HG02885 (cell line): ENCODE results near the gene EYA4.
A peak's percentile ranks its signal among the peaks of the same experiment; 100 is the strongest.

Experiments
- ATAC-seq: cut with Tn5 transposase; IDR thresholded peaks from one replicate; pipeline ENCODE4 v1.9.1; 2021; ENCODE audit warnings: mild to moderate bottlenecking; ENCODE audit not compliant: unreplicated experiment, poor library complexity

EYA4 gene

GRCh38 chr6:133286765-133287164, 45.6 kb downstream of the EYA4 start:
- peak; percentile 49 for ATAC-seq

- ATAC-seq = no peak
These were observed 47.5 kb downstream of the EYA4 start for GRCh38 chr6:133288662-133289061.

- ATAC-seq = no peak
These were observed 48.7 kb downstream of the EYA4 start for GRCh38 chr6:133289733-133290306.

- no peak for ATAC-seq
These were observed 49.8 kb downstream of the EYA4 start for GRCh38 chr6:133290930-133291329.

GRCh38 chr6:133291671-133292070, 50.5 kb downstream of the EYA4 start:
- ATAC-seq = no peak

GRCh38 chr6:133297657-133298056, 56.5 kb downstream of the EYA4 start:
- ATAC-seq = no peak

- ATAC-seq = no peak
These were observed 57.2 kb downstream of the EYA4 start for GRCh38 chr6:133298335-133298734.

- no peak for ATAC-seq
These were observed 57.6 kb downstream of the EYA4 start for GRCh38 chr6:133298801-133299200.

- no peak for ATAC-seq
These were observed 59.7 kb downstream of the EYA4 start for GRCh38 chr6:133300896-133301295.

GRCh38 chr6:133301835-133302234, 60.7 kb downstream of the EYA4 start:
- no peak for ATAC-seq

- no peak for ATAC-seq
These were observed 65.8 kb downstream of the EYA4 start for GRCh38 chr6:133306931-133307330.

GRCh38 chr6:133309579-133309978, 68.4 kb downstream of the EYA4 start:
- ATAC-seq = no peak

- no peak for ATAC-seq
These were observed 70.8 kb downstream of the EYA4 start for GRCh38 chr6:133312006-133312405.

- ATAC-seq = no peak
These were observed 71.9 kb downstream of the EYA4 start for GRCh38 chr6:133313068-133313467.

- no peak for ATAC-seq
These were observed 73.8 kb downstream of the EYA4 start for GRCh38 chr6:133314947-133315346.

- ATAC-seq = no peak
These were observed 74.7 kb downstream of the EYA4 start for GRCh38 chr6:133315811-133316210.

- ATAC-seq = no peak
These were observed 76.5 kb downstream of the EYA4 start for GRCh38 chr6:133317704-133318103.

- no peak for ATAC-seq
These were observed 85.4 kb downstream of the EYA4 start for GRCh38 chr6:133326584-133326983.

GRCh38 chr6:133333852-133334251, 92.7 kb downstream of the EYA4 start:
- no peak for ATAC-seq

GRCh38 chr6:133337308-133337707, 96.2 kb downstream of the EYA4 start:
- no peak for ATAC-seq

GRCh38 chr6:133339543-133340384, 98.6 kb downstream of the EYA4 start:
- no peak for ATAC-seq

GRCh38 chr6:133340557-133340956, 99.4 kb downstream of the EYA4 start:
- ATAC-seq = no peak
